Measurements from ENCODE around the gene MVB12B.

Gene MVB12B

DNA sequence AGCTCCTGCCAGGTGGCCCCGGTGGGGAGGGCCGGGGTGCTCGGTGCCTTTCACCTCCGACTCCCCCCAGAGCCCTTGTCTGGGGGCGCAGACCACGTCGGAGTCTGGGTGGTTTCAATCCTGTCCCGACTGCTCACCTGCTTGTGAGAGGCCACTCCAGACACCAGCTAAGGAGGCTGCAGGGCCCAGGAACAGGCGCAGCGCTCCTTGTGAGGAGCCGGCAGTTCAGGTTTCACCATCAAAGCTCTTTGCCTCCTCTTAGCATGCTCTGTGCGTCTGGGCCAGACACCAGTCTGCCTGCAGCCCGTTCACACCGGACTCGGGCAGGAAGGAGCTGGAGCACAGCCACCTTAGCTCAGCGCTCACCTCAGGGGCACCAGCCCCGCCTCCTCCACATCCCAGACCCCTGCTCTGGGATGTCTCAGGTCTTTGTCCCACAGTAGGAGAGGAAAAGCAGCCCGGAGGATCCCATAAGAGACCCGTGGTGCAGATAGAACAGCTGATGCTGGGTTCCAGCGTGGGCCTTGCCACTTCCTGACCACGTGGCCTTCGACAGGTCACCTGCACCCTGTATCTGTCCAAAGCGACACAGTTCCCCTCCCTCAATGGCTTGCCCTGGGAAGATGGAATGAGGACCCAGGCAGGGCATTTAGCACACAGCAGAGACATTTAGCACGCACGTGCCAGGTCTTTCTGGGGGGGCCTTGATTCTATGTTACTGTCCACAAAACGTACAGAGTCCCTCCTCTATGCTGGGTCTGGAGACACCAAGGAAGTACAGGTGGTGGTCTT lies 180.9 kb downstream of the MVB12B start:
- no peak for TF ChIP-seq Cebpa-rat (IDR thresholded peaks at IDR 0.05)
- H3K27me3 ChIP-seq: no peaks in the 10 kb centered on the region; the same call in 1 of the 2 replicates
- H3K4me3 ChIP-seq: no peak overlapping the region
- no peaks in the 10 kb centered on the region for H3K9me3 ChIP-seq
- no peak overlapping the region for H3K9ac ChIP-seq
- H3K4me2 ChIP-seq: no peak overlapping the region
- peaks cover 1% of the 10 kb centered on the region; the same call in 1 of the 2 replicates for H4K20me1 ChIP-seq
- H3K4me1 ChIP-seq: peaks cover 8% of the 10 kb centered on the region
- no peaks in the 10 kb centered on the region for H3K36me3 ChIP-seq
- no peak overlapping the region for H3K27ac ChIP-seq

DNA sequence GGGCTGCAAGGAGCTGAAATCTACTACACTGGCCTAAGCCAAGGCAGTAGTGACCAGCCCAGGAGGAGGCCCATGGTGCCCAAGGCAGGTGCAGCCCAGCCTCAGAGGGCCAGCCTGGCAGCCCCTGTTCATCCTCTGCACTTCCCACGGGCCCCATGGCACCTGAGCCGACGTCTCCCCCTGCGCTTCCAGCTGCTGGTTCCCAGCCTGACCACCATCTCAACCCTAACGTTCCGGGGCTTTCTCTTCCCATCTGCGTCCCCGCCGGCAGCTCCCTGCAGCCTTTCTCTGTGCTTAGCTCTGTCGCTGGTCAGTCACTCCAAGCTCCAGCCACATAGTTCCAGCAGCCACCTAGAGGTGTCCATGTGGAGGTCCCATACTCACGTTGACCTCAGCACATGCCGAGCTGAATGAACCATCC lies 181.6 kb downstream of the MVB12B start:
- no peak overlapping the region for H3K27ac ChIP-seq
- no peaks in the 10 kb centered on the region for H3K9me3 ChIP-seq
- H3K4me2 ChIP-seq: no peak overlapping the region
- H3K9ac ChIP-seq: no peak overlapping the region
- no peaks in the 10 kb centered on the region for H4K20me1 ChIP-seq
- peaks cover 5% of the 10 kb centered on the region for H3K27me3 ChIP-seq
- no peak overlapping the region for H3K4me3 ChIP-seq
- no peaks in the 10 kb centered on the region for H3K36me3 ChIP-seq
- no peak for TF ChIP-seq Cebpa-rat (IDR thresholded peaks at IDR 0.05)
- H3K4me1 ChIP-seq: peaks cover 8% of the 10 kb centered on the region

DNA sequence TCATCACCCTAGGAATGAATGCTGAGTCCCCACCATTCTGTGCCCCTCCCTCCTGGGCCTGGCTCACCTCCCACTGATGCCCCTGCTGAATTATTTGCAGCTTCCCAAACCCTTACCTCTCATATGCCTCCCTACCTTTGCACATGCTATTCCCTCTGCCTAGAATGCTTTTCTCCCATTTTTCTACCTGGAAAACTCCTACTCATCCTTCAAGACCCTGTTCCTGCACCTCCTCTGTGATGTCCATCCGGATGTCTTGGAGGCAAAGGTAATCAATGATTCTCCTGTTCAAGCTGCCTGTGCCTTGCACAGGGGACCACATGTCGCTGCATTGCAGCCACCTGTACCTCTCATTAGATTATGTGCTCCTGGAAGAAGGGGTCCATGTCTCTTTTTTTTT lies 182.3 kb downstream of the MVB12B start:
- Histone ChIP-seq H3K9me3 (no peaks in the 10 kb centered on the region), H3K4me2 (no peak overlapping the region), H3K27ac (no peak overlapping the region), H4K20me1 (no peaks in the 10 kb centered on the region), H3K27me3 (peaks cover 12% of the 10 kb centered on the region), H3K4me3 (no peak overlapping the region), H3K4me1 (peaks cover 5% of the 10 kb centered on the region), H3K9ac (no peak overlapping the region), H3K36me3 (no peaks in the 10 kb centered on the region)
- no peak for TF ChIP-seq Cebpa-rat (IDR thresholded peaks at IDR 0.05)

DNA sequence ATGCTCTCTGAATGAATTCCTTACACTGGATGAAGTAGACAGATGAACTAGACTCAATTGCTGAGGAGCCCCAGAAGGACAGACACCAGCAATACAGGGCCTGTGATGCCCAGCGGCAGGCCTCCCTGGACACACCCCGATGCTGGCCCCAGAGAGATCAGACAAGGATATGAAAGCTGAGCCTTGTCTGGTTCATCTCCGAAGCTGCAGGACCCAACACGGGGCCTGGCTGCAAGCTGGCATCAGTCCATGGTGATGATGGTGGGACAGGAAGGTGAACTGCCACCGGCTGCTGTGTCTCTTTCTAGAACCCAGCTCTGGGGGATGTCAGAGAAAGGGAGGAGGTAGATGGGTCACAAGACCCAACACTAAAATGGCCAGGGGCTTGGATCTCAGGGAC lies 183.1 kb downstream of the MVB12B start:
- Histone ChIP-seq H3K27me3 (peaks cover 20% of the 10 kb centered on the region), H3K4me3 (no peak overlapping the region), H3K4me1 (peaks cover 5% of the 10 kb centered on the region; the same call in 1 of the 2 replicates), H3K9ac (no peak overlapping the region), H4K20me1 (peaks cover 4% of the 10 kb centered on the region; the same call in 1 of the 2 replicates), H3K4me2 (no peak overlapping the region), H3K9me3 (no peaks in the 10 kb centered on the region), H3K27ac (no peak overlapping the region), H3K36me3 (no peaks in the 10 kb centered on the region)
- no peak for TF ChIP-seq Cebpa-rat (IDR thresholded peaks at IDR 0.05)

DNA sequence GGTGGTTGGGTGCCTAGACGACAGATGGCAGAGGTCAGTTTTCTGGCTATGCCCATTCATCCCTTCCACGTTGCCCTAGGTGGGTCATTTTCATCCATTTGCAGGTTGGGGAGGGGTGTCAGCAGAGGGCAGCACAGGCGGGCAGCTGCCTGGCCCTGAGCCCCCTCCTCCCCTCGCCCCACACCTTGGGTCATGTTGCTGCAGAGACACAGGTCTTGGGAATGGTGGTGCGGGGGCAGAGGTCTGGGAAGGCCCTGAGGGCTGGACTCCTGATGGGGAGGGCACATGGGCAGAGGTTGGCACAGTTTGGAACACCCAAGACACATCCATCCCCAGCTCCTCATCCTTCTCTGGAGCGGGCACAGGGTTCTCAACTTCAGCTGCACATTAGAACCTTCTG lies 183.9 kb downstream of the MVB12B start:
- H3K27ac ChIP-seq: no peak overlapping the region
- H3K9ac ChIP-seq: no peak overlapping the region
- peaks cover 12% of the 10 kb centered on the region; the same call in 1 of the 2 replicates for H4K20me1 ChIP-seq
- H3K36me3 ChIP-seq: no peaks in the 10 kb centered on the region
- H3K4me1 ChIP-seq: peaks cover 5% of the 10 kb centered on the region; the same call in 1 of the 2 replicates
- H3K27me3 ChIP-seq: peaks cover 29% of the 10 kb centered on the region
- no peak overlapping the region for H3K4me3 ChIP-seq
- no peak for TF ChIP-seq Cebpa-rat (IDR thresholded peaks at IDR 0.05)
- H3K4me2 ChIP-seq: no peak overlapping the region
- no peaks in the 10 kb centered on the region for H3K9me3 ChIP-seq

DNA sequence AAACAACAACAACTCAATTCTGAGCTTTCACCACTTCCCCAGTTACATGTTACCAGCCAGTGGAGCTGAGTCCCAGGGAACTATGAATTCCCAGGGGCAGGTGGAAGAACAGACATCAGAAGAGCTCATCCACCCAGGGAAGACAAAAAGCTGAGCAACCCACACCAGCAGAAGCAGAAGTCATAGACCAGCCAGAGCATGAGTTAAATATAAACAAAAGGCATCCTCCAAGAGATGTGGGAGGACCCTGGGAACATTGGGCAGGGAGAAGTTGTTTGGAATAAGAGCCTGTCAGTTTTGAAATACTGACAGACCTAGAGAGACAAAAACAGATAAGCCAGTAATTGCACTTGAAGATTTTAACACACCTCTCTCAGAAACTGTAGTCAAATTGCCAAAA lies 184.8 kb downstream of the MVB12B start:
- no peak overlapping the region for H3K27ac ChIP-seq
- no peaks in the 10 kb centered on the region for H3K36me3 ChIP-seq
- TF ChIP-seq Cebpa-rat (IDR thresholded peaks at IDR 0.05): no peak
- no peaks in the 10 kb centered on the region for H3K9me3 ChIP-seq
- peaks cover 5% of the 10 kb centered on the region; the same call in 1 of the 2 replicates for H3K4me1 ChIP-seq
- peaks cover 18% of the 10 kb centered on the region for H4K20me1 ChIP-seq
- H3K4me2 ChIP-seq: no peak overlapping the region
- H3K4me3 ChIP-seq: no peak overlapping the region
- H3K9ac ChIP-seq: no peak overlapping the region
- H3K27me3 ChIP-seq: peaks cover 37% of the 10 kb centered on the region

DNA sequence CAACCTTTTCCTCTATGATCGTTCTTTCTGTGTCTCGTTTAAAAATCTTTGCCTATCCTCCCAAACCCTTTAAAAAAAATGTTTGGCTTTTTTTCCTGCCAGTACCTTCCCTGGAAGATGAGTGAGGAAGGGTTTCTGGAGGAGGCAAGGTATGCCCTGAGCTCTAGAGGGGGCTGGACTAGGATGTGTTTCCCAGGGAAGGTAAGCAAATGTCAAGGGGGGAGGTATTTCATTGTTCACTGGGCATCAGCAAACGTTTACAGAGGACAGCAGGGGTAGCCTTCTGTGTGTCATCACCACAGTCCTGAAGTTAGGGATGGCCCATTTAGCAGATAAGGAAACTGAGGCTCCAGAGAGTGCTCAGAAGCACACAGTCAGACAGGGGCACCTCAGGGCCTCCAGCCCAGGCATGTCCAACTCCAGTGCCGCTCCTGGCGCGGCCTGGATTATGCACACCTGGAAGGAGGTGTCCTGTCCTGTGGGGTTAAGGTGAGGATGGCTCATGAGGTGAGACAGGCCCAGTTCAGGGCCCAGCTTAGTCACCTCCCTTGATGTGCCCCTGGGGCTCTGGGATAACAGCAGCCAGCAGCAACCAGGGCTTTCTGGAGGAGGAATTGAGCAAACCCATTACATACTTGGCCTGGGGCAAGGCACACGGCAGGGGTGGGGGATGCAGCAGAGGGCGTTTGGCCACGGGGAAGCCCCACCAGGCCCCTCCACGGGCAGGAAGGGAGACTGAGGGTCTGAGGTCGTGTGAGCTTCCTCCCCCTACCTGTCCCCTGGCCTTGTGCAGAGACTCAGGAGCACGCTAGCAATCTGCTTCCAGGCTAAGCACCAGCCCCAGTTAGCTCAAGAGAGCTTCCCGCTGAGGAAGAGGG lies 186.8 kb downstream of the MVB12B start:
- Histone ChIP-seq H3K4me1 (peaks cover 12% of the 10 kb centered on the region; the same call in 1 of the 2 replicates), H3K4me2 (peak overlapping the region; percentile 71), H3K27ac (no peak overlapping the region), H3K4me3 (peak overlapping the region; percentile 32; the same call in 1 of the 2 replicates), H3K9ac (no peak overlapping the region), H3K27me3 (peaks cover 57% of the 10 kb centered on the region), H4K20me1 (peaks cover 27% of the 10 kb centered on the region), H3K9me3 (no peaks in the 10 kb centered on the region), H3K36me3 (no peaks in the 10 kb centered on the region)
- TF ChIP-seq Cebpa-rat (IDR thresholded peaks at IDR 0.05): no peak

DNA sequence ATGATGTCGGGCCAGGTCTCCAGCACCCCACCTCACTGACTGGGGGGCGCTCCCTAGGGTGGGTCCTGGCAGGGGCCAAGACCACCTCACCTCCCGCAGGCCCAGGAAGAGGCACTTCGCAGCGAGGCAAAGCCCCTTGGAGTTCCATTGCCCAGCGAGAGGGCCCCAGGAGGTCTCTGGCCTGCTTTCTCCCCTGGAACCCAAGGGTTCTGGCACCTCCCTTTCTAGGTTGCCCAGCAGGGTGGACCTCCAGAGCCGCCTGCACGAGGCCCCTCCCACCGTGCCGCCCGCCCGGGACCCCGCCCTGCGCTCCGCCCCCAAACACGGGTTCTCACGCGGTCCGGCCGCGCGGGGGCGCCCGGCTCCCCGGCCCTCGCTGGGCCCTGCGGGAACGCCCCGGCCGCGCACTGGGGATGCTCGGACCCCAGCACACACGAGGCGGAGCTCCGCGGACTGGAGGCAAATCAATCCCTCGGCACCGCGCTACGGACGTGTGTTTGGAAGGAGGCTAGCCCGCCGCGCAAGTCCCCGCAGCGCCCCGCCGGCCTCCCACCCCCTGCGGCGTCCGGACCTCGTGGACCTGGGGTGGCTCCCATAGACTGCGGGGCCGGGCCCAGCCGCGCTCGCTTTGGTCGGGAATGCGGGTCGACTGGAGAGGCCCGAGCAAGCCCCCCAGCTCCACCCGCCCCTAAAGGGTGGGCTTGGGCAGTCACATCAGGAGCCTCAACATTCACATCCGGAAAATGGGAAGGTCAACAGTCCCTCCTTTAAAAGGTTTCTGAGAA lies 187.6 kb downstream of the MVB12B start:
- no peaks in the 10 kb centered on the region for H3K9me3 ChIP-seq
- peaks cover 12% of the 10 kb centered on the region; the same call in 1 of the 2 replicates for H3K4me1 ChIP-seq
- H3K9ac ChIP-seq: no peak overlapping the region
- peaks cover 65% of the 10 kb centered on the region for H3K27me3 ChIP-seq
- no peak overlapping the region for H3K27ac ChIP-seq
- no peaks in the 10 kb centered on the region for H3K36me3 ChIP-seq
- peak overlapping the region; percentile 71 for H3K4me2 ChIP-seq
- H4K20me1 ChIP-seq: peaks cover 27% of the 10 kb centered on the region
- no peak for TF ChIP-seq Cebpa-rat (IDR thresholded peaks at IDR 0.05)
- peak overlapping the region; percentile 32 for H3K4me3 ChIP-seq

Data from BLaER1 (cell line).